NCI-H1417 treated with DMSO at 0.1 percent for 48 hours (cell line): ENCODE data around the gene CYP2B6.
"Not testable (repeated sequence)": the region's sequence is repeated elsewhere in the genome, so short reads cannot be mapped to it uniquely, and the experiment has no call there.

Experiments
- DNase-seq: peaks from one replicate; lab custom pipeline; 2025; lab: John Stamatoyannopoulos, UW

CYP2B6 gene

GRCh38 chr19:40980743-40981442 is 10.2 kb upstream of the CYP2B6 start:
- not testable (repeated sequence) for DNase-seq

GRCh38 chr19:40981591-40981990 is 9.5 kb upstream of the CYP2B6 start:
- DNase-seq: no peak

GRCh38 chr19:40982594-40983101 is 8.4 kb upstream of the CYP2B6 start:
- DNase-seq: no peak

DNA sequence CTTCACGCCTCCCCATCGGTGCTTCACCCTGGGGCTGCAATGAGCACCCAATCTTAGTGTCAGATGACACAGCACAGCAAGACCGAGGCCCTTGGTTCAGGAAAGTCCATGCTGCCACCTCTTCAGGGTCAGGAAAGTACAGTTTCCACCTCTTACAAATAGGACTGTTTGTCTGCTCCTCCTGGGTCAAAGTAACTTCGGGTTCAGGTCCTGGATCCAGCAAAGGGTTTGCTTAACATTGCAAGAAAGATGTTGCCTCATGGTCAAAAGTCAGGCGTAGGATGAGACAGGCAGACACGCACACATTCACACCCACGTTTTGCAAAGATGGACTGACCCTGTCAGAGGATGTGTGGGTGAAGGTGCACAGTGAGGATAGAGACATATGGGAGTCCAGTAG is 1.6 kb upstream of the CYP2B6 start:
- no peak for DNase-seq

DNA sequence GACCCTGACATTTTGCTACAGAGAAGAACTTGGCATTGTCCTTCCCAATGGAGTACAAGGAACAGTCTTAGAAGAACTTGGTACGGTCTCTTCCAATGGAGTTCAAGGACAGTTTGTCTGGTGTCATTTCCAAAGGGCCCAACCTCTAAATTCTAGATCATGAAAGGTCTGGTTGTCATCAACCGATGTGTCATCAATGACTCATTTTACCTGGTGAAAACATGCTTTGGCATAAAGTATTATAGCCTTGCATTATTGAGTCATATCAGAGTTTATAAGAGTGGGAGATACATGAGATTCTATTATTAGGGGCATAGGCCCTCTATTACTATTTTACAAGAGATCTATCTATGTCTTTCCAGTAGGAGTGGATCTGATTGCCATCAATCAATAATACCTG is 4.3 kb downstream of the CYP2B6 start:
- DNase-seq: no peak

- DNase-seq: not testable (repeated sequence)
Measured at GRCh38 chr19:40999018-40999417, 7.9 kb downstream of the CYP2B6 start.

DNA sequence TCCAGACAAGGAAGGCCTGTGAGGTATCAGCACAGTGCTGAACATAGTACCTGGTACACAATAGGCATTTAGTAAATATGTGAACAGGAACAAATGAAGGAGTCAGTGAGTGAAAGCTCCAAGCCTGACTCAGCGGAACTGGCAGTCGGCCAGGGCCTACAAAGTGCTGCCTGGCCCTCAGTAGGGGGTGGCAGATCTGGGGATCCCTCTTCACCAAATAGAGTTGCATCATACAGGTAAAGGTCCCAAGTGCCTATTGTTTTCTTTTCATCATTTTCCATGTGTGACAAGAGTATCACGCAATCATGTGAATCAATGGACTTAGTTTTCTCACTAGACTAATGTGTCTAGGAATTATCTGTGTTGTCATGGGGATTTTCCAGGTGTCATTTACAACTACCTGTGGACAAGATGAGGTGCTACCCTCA is 9.2 kb downstream of the CYP2B6 start:
- no peak for DNase-seq

DNA sequence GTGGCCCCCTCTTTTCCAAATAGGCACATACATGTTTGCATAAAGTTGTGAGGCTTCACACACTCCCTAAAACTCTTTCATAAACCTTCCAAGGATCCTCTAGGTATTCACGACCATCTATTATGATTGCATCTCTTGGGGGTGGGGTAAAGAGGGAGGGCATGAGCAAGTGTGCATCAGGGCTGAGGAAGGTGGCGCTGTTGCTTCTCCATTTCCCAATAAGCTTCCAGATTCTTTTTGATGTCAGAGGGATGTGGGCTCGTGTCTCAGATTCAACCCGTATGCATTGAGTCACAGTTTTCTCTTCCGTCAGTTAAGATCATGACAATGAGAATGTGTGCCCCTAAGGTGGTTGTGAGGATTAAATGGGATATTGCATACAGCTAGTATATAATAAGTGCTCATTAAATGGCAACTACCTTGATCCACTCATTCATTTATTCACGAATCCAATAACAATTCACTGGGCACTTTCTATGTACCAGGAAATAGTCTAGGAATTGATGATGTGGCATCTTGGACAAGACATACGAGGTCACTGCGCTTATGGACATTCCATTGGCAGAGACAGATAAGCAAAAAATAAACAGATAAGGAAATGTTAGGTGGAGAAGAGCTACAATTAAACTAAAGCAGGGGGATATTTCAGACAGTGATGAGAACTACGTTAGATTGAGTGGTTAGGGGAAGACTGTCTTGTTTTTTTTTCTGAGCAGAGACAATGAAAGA is 10.3 kb downstream of the CYP2B6 start:
- no peak for DNase-seq

DNA sequence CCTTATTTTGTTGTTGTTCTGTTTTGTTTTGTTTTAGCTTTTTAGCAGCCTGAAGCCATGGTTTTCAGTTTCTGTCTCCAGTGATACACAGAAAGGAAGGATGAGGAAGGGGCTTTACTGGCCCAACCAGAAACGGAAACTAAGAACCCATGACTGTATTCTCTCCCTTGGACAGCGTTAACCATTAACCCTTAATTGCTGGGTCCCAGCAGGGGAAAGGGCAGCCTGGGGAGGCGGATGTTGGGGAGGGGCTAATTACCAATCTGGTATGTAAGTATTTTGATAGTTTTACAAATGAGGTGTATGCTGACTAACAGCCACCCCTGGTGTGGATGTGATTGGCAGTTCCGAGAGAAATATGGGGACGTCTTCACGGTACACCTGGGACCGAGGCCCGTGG is 12.6 kb downstream of the CYP2B6 start:
- DNase-seq: not testable (repeated sequence)

DNA sequence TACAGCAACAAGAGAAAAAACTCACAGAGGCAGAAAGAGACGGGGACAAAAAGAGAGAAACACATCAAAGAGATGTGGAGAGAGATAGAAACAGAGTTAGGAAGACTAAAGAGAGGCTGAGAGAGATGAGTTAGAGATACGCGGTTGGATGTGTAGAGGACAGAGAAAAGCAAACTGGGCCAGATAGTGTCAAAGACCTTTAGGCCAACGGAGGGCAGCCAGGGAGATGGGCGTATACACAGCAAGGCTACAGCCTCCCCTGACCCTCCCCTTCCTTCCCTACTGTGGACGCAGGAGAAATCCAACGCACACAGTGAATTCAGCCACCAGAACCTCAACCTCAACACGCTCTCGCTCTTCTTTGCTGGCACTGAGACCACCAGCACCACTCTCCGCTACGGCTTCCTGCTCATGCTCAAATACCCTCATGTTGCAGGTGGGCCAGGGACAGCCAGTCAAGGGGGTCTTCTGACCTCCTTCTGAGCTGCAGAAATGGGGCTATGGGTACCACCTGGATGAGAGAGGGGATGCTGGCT is 18.7 kb downstream of the CYP2B6 start:
- no peak for DNase-seq

- DNase-seq: no peak
Measured at GRCh38 chr19:41013359-41013758, 22.3 kb downstream of the CYP2B6 start.

GRCh38 chr19:41014643-41015042 is 23.6 kb downstream of the CYP2B6 start:
- no peak for DNase-seq

DNA sequence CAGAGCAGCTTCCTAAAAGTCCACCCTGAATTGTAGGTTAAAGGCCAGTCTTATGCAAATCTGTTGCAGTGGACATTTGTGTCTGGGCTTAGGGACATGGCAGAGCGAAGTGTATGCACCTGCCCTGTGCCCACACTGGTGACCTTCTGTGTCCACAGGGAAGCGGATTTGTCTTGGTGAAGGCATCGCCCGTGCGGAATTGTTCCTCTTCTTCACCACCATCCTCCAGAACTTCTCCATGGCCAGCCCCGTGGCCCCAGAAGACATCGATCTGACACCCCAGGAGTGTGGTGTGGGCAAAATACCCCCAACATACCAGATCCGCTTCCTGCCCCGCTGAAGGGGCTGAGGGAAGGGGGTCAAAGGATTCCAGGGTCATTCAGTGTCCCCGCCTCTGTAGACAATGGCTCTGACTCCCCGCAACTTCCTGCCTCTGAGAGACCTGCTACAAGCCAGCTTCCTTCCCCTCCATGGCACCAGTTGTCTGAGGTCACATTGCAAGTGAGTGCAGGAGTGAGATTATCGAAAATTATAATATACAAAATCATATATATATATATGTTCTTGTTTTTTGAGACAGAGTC is 25.5 kb downstream of the CYP2B6 start:
- DNase-seq: no peak

DNA sequence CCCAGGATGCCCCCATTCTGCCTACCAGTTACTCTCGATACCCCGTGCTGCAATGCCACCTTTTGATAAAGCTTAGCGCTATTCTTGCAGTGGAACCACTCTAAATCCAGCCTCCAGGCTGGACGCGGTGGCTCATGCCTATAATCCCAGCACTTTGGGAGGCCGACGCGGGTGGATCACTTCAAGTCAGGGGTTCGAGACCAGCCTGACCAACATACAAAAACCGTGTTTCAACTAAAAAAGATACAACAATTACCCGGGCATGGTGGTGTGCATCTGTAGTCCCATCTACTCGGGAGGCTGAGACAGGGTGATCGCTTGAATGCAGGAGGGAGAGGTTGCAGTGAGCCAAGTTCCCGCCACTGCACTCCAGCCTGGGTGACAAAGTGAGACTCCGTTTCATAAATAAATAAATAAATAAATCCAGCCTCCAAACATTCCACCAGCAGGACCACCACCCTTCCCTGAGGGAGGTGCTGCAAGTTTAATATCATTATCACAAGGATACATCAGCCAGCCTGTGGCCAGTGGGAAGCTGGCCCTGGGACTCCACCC is 27.7 kb downstream of the CYP2B6 start:
- no peak for DNase-seq

GRCh38 chr19:41019346-41019745 is 28.3 kb downstream of the CYP2B6 start:
- DNase-seq: no peak

DNA sequence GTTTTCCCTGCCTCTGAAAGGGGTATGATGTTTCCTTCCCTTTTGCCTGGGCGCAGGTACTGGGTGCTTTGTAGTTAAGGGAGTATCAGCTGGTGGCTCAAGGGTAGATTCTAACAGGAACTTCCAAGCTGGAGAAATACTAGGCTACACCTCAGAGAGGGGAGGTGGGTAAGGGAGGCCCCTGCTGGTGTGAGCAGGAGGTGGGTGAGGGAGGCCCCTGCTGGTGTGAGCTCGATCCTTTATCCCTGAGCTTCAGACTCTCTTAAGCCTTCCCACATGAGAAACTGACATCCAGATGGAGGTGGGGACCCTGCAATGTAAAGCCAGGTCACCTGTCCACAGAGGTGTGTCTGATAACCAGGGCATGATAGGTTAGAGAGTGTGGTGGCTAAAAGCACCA is 32.1 kb downstream of the CYP2B6 start:
- DNase-seq: no peak

- DNase-seq: no peak
Measured at GRCh38 chr19:41025411-41025810, 34.3 kb downstream of the CYP2B6 start.

- DNase-seq: no peak
Measured at GRCh38 chr19:41025871-41026270, 34.8 kb downstream of the CYP2B6 start.

- DNase-seq: no peak
Measured at GRCh38 chr19:41027273-41027967, 36.3 kb downstream of the CYP2B6 start.

GRCh38 chr19:41029524-41030432 is 38.7 kb downstream of the CYP2B6 start:
- no peak for DNase-seq

DNA sequence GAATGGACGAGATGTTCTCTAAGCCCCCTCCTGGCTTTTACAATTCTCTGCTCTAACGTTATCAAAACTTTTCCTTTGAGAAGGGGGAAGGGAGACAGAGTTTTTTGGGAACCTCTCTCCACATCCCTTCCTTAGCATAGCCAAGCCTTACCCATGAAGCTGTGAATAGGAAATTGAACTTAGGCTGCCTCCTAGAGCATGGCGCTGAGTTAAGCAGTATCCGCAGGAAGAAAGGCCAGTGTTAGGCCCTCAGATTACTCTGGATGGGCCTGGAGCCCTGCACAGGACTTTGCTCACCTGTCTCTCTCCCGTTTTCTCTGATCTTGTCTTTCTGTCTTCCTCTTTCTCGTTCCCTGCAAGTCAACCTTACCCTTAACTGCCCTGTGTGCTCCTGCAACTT is 39.6 kb downstream of the CYP2B6 start:
- DNase-seq: no peak
